Spinal cord (tissue), 10 donors: ENCODE results near the gene ETFDH. TPM values are rescaled to one million over a fixed set of nuclear protein-coding genes. Genes with fewer than 3 reads are reported as not detected.
"Not testable (repeated sequence)": the region's sequence is repeated elsewhere in the genome, so short reads cannot be mapped to it uniquely, and the experiment has no call there.

Experiments used
- DNase-seq, 6 donors: peaks; one replicate each; pipeline versions ENCODE4 v3.0.0 to v3.0.0-alpha.2; 2013 to 2015; ENCODE audit warnings: low spot score in 6 of 6, low read depth in 4 of 6
- H3K27ac ChIP-seq: one replicate; pipeline ENCODE4 v1.5.1; 2013; ENCODE audit warnings: low read depth, low read length, control low read depth
- H3K27me3 ChIP-seq: one replicate; pipeline ENCODE4 v1.6.1; 2013; ENCODE audit warnings: low read length; ENCODE audit not compliant: control insufficient read depth, insufficient read depth
- H3K36me3 ChIP-seq: one replicate; pipeline ENCODE4 v1.6.1; 2013; ENCODE audit warnings: low read length; ENCODE audit not compliant: control insufficient read depth, insufficient read depth
- H3K4me1 ChIP-seq: one replicate; pipeline ENCODE4 v1.6.1; 2013; ENCODE audit warnings: low read length; ENCODE audit not compliant: control insufficient read depth, insufficient read depth
- H3K4me3 ChIP-seq: one replicate; pipeline ENCODE4 v1.5.1; 2013; ENCODE audit warnings: low read depth, low read length, control low read depth
- H3K9me3 ChIP-seq: one replicate; pipeline ENCODE4 v1.6.1; 2013; ENCODE audit warnings: low read length; ENCODE audit not compliant: control insufficient read depth, insufficient read depth
- WGBS: methylation state at CpG from one replicate; pipeline ENCODE4 v1.1.5; 2013; ENCODE audit warnings: missing lambda C conversion rate; ENCODE audit not compliant: insufficient coverage; 5-methylcytosine and 5-hydroxymethylcytosine counted together
- polyA plus RNA-seq, 2 donors: library from polyadenylated mRNA; unstranded; fragments of 120-200 nt; gene quantifications; one replicate each; pipeline ENCODE4 v1.2.1, GENCODE V29; 2013; ENCODE audit not compliant: insufficient read length in 2 of 2
- total RNA-seq, 2 donors: library from RNA; depleted of rRNA in 1 of 2; stranded (reverse); fragments of 120-200 nt in 1 of 2; fragments of >200 nt in 1 of 2; gene quantifications; one replicate each; pipeline versions ENCODE4 v1.2.3 to v1.2.4, GENCODE V29; 2013 to 2014
- donor health status: healthy.

The ETFDH gene
- total and polyA plus RNA-seq, 4 donors, result 20.6 to 35.7 (median 33.1) TPM

- Histone ChIP-seq H3K4me3 (peak within 1 kb of the TSS; percentile 99), H3K36me3 (no peaks in the 10 kb centered on the region), H3K4me1 (peaks cover 16% of the 10 kb centered on the region), H3K27ac (peak within 1 kb of the TSS; percentile 98), H3K9me3 (no peaks in the 10 kb centered on the region), H3K27me3 (no peaks in the 10 kb centered on the region)
- WGBS, result 0% methylated on average over 16 of the region's 20 CpGs
- no peak for DNase-seq
These were observed 506 bp upstream of the ETFDH start, which contains the start of gene C4orf46 for GRCh38 chr4:158671665-158671914. Gene C4orf46, minus strand, starts transcription at chr4:158671887. Its CDS starts 86 bp downstream, at chr4:158671801.

- Histone ChIP-seq H3K4me1 (peaks cover 16% of the 10 kb centered on the region), H3K27ac (no peak overlapping the region), H3K9me3 (no peaks in the 10 kb centered on the region), H3K4me3 (no peak overlapping the region), H3K36me3 (no peaks in the 10 kb centered on the region), H3K27me3 (no peaks in the 10 kb centered on the region)
- WGBS, result no CpG with 5 or more reads among the region's 3 CpGs
- DNase-seq, result no peak
These were observed 1.5 kb downstream of the ETFDH start for GRCh38 chr4:158673633-158674032.

- WGBS, result 100% methylated on average over 3 of the region's 5 CpGs
- DNase-seq, result no peak
- no peak overlapping the region for H3K27ac ChIP-seq
- H3K4me3 ChIP-seq, result no peak overlapping the region
- peaks cover 13% of the 10 kb centered on the region for H3K4me1 ChIP-seq
- H3K36me3 ChIP-seq, result no peaks in the 10 kb centered on the region
- no peaks in the 10 kb centered on the region for H3K27me3 ChIP-seq
- no peaks in the 10 kb centered on the region for H3K9me3 ChIP-seq
These were observed 4.0 kb downstream of the ETFDH start for GRCh38 chr4:158676076-158676475.

GRCh38 chr4:158678767-158679166 lies 6.7 kb downstream of the ETFDH start:
- H3K27me3 ChIP-seq, result no peaks in the 10 kb centered on the region
- DNase-seq, result no peak
- WGBS, result no CpG with 5 or more reads among the region's 2 CpGs
- H3K27ac ChIP-seq, result no peak overlapping the region
- H3K36me3 ChIP-seq, result no peaks in the 10 kb centered on the region
- H3K9me3 ChIP-seq, result no peaks in the 10 kb centered on the region
- no peak overlapping the region for H3K4me3 ChIP-seq
- H3K4me1 ChIP-seq, result no peaks in the 10 kb centered on the region

GRCh38 chr4:158681629-158682028 lies 9.5 kb downstream of the ETFDH start:
- Histone ChIP-seq H3K4me3 (no peak overlapping the region), H3K36me3 (peaks cover 2% of the 10 kb centered on the region), H3K27ac (no peak overlapping the region), H3K4me1 (no peaks in the 10 kb centered on the region), H3K27me3 (no peaks in the 10 kb centered on the region), H3K9me3 (no peaks in the 10 kb centered on the region)
- no CpG with 5 or more reads among the region's 1 CpG for WGBS
- no peak for DNase-seq

GRCh38 chr4:158682066-158682465 lies 10.0 kb downstream of the ETFDH start:
- DNase-seq, result peak in 1 of 6 donors; percentile 37
- no peak overlapping the region for H3K27ac ChIP-seq
- 58% methylated on average over 2 of the region's 2 CpGs for WGBS
- H3K4me3 ChIP-seq, result no peak overlapping the region
- no peaks in the 10 kb centered on the region for H3K9me3 ChIP-seq
- H3K27me3 ChIP-seq, result no peaks in the 10 kb centered on the region
- H3K36me3 ChIP-seq, result peaks cover 2% of the 10 kb centered on the region
- H3K4me1 ChIP-seq, result no peaks in the 10 kb centered on the region

- peaks cover 13% of the 10 kb centered on the region for H3K36me3 ChIP-seq
- WGBS, result no CpG with 5 or more reads among the region's 1 CpG
- DNase-seq, result no peak
These were observed 16.7 kb downstream of the ETFDH start for GRCh38 chr4:158688813-158689212.

GRCh38 chr4:158704274-158704673 lies 32.2 kb downstream of the ETFDH start:
- no peak for DNase-seq
- H3K9me3 ChIP-seq, result no peaks in the 10 kb centered on the region
- H3K27ac ChIP-seq, result no peak overlapping the region
- H3K27me3 ChIP-seq, result no peaks in the 10 kb centered on the region
- H3K4me1 ChIP-seq, result no peaks in the 10 kb centered on the region
- no peak overlapping the region for H3K4me3 ChIP-seq
- H3K36me3 ChIP-seq, result peaks cover 13% of the 10 kb centered on the region
- 62% methylated on average over 3 of the region's 4 CpGs for WGBS

More at GRCh38 chr4:158688813-158689212, 16.7 kb downstream of the ETFDH start:
- Histone ChIP-seq H3K27me3 (no peaks in the 10 kb centered on the region), H3K4me3 (no peak overlapping the region), H3K9me3 (no peaks in the 10 kb centered on the region), H3K4me1 (no peaks in the 10 kb centered on the region), H3K27ac (no peak overlapping the region)

- Histone ChIP-seq H3K27me3 (no peaks in the 10 kb centered on the region), H3K9me3 (no peaks in the 10 kb centered on the region), H3K4me1 (no peaks in the 10 kb centered on the region), H3K27ac (no peak overlapping the region), H3K4me3 (no peak overlapping the region), H3K36me3 (peaks cover 21% of the 10 kb centered on the region)
- WGBS, result no CpG with 5 or more reads among the region's 1 CpG
- peak in 2 of 6 donors; percentile 17 to 22 for DNase-seq
These were observed 38.7 kb downstream of the ETFDH start for GRCh38 chr4:158710814-158711213.

- H3K36me3 ChIP-seq, result peaks cover 24% of the 10 kb centered on the region
These were observed 40.5 kb downstream of the ETFDH start for GRCh38 chr4:158712622-158713021.

More at GRCh38 chr4:158712622-158713021, 40.5 kb downstream of the ETFDH start:
- not testable (repeated sequence) for H3K9me3 ChIP-seq, H3K4me1 ChIP-seq, H3K27ac ChIP-seq, DNase-seq, H3K27me3 ChIP-seq, H3K4me3 ChIP-seq
- no CpG with 5 or more reads among the region's 4 CpGs for WGBS
